DMS 273 treated with DMSO at 0.1 percent for 48 hours (cell line): ENCODE data around the gene ARID1A.
"Not testable (repeated sequence)": the region's sequence is repeated elsewhere in the genome, so short reads cannot be mapped to it uniquely, and the experiment has no call there.

ENCODE experiments used
- DNase-seq: peaks from one replicate; lab custom pipeline; 2025; lab: John Stamatoyannopoulos, UW

Gene ARID1A

DNA sequence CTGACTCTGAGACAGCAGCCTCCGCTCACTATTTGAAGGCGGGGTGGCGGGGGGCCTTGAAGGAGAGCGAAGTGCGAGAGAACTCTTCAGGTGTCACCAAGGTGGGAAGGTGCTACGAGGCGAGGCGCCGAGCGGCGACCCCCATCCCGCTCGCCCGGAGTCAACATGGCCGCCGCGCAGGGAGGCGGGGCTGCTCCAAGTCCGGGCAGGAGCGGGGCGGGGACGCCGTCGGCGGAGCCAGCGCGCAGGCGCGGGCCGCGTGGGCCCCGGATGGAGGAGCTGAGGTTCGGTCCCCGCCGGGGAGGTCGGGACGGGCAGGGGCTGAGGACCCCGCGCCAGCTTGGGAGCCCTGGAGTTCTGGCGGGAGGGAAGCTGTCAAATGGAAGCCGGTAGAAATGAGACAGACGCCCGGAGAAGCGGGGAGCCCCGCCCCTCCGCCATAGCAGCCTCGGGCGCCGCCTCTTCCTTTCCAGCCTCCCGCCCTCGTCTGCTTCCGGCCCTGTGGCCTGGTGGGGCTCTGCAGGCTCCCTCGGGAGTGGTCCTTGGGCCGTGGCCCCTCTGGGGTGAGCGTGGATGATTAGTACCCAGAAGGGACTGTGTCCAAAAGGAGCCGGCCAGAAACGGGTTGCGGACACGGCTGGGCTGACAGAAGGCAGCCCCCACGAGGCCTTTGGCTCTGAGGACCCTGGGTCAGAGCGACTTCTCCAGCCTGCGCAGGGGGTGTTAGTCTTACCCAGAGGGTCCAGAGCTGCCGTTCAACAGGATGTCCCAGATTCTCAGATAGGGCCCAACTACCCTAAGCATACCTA, 92.1 kb downstream of the ARID1A start, which contains the start of gene PIGV:
Gene PIGV (plus strand): TSS at position 245 of the 809 bp plus-strand sequence. CDS start 2,866 bp downstream, outside the sequence.
- DNase-seq = peak; percentile 52

DNA sequence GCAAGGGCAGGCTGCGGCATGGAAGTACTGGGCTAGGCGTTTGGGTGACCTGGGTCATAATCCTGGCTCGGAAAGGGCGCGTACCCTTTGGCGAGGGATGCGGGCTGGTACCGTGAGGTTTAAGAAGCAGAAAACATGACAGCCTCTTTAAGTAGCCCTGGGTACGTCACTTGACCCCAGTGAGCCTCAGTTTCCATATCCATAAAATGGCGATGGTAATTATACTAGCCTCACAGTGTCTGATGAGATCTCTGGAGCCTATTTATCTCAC, 92.6 kb downstream of the ARID1A start:
- no peak for DNase-seq

DNA sequence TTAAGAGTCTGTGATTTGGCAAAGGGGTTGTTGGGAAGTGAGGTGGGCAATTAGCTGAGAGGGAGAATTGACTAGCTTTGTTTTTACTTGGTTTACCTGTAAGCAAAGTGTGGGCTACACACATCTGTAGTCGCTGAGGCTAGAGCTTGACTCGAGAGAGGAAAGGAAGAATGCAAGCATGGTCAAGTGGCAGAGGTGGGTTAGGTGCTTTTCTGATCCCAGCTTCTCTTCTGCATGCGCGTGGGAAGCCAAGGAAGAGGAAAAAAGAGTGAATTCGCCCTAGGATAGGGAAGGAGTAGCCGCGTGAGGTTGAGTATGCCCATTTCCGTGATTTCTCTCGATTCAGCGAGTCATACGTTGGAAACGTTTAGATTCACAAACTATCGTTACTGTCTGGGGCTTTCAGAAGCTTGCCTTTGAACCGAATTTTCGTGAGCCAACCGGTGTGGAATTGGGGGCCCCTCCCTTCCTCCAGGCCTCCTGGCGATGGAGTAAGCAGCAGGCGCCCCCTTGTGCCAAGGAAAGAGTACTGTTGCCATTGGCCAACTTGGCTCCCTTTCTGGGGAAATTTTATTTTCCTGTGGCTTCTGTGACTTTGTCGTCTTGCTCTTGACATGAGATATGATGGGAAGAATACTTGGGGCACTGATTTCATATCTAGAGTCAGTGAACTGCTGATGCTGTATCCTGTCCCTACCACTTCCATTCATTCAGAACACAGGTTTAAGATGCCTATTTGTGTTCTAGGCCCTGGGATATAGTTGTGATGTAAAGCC, 93.2 kb downstream of the ARID1A start:
- DNase-seq = peak; percentile 81

DNA sequence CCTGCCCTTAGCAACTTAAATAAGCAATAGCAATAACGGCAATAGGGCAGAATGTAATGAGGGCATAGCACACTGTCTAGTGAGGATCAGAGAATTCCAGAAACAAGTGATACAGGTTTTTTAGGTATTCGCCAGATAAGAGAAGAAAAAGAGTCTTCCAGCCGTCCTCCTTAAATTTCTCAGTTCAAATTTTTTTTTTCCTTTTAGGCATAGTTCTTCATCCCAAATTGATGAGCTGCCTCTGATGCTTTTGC, 93.7 kb downstream of the ARID1A start:
- no peak for DNase-seq

DNA sequence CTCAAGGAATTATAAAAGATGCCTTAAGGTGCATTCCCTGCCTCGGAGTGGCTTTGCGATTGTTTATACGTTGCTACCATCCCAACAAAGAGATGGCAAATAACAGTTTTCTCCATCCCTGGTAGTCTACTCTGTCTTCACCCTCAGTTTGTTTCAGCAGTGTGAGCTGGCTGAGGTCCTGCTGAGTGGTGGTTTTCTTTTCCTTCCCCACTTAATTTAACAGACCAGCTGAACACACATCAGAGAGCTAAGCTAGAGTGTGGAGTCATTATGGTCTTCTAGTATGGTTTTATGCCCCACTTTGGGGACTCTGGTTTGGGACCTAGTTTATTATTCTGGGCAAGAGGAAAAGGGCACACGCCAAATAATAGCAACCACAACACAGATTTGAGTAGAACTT, 94.1 kb downstream of the ARID1A start:
- no peak for DNase-seq

DNA sequence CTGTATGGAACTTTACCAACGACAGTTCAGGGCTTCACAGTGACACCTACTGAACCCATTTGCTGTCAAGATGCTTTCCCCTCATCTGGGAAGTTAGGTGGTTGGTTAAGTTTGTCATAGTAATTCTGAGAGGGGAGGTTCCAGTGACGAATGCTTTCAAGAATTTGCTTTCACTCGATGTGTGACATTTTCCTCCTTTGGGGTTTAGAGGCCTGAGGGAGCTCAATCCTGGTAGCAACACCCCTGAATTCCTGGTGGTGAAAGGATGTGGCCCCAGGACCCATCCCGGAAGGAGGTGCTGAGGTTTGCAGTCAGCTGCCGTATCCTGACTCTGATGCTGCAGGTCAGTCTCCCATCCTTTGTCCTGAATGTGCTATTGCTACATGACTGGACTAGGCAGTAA, 94.7 kb downstream of the ARID1A start:
- DNase-seq = no peak

DNA sequence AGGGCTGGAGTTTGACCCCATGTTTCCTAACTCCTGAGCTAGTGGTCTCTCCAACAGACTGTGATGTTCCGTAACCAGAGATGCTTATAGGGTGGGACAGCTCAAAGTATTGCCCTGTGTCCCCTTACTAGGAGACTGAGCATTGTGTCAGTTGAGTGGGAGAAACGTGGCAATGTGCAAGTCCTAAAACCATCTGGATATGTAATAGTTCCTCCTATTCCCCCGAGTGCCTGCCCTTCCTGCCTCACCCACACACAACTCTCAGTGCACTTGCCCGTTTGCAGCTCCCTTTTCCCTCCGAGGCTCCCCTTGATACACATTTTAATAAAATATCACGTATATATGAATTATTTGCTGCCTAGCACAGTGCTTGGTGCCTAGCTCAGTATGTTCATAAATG, 95.3 kb downstream of the ARID1A start:
- DNase-seq = no peak

DNA sequence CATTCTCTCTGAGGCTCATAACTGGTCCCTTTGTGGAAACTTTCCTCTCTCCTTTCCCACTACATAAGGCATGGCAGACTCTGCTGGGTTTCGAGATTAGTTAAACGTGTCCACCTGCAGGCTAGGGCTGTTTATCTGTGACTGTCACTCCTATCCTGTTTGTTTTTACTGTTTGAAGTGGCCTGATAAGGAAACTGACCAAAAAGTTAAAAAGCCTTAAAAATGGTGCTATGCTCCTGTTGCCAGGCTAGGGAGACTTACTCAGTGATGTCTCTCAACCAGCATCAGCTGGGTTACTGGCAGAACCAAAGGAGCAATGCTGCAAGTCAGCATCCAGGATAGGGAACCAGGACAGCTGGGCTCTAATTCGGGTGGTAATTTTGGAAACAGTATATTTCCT, 95.8 kb downstream of the ARID1A start:
- no peak for DNase-seq

DNA sequence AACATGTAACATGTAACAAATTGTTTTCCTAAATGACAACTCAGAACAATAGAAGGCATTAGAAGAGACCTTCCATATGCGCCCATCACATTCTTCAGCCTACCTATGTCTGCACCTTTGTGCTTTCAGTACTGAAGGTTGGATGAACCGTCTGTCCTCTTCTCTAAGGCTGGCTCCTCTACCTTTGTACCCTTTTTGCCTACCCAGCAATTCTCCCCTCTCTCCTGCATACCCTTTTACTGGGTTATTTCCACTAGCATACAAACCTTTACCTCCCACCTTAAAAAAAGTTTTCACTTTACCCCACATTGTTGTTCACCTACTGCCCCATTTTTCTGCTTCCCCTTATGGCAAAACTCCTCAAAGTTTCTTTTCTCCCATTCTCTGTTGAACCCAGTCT, 97.1 kb downstream of the ARID1A start:
- no peak for DNase-seq

DNA sequence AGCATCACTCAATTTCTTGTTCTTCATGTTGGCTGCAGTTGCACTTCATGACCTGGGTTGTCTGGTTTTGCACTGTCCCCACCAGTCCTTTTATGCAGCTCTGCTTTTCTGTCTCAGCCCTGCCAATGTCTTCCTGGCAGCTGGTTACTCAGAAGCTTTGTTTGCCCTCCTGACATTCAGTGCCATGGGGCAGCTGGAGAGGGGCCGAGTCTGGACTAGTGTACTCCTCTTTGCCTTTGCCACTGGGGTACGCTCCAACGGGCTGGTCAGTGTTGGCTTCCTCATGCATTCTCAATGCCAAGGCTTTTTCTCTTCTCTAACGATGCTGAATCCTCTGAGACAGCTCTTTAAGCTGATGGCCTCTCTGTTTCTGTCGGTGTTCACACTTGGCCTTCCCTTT, 98.6 kb downstream of the ARID1A start:
- no peak for DNase-seq

DNA sequence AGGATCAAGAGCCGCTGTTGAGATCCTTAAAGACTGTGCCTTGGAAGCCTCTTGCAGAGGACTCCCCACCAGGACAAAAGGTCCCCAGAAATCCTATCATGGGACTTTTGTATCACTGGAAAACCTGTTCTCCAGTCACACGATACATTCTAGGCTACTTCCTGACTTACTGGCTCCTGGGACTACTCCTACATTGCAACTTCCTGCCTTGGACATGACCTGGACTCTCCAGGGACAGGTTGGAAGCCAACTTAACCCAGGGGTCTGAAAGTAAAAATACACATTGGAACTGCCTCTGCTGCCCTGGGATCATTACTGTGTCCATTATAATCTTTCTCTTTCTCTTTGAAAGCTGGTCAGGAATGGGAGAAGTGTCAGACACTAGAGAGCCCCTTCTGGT, 101.8 kb downstream of the ARID1A start:
- DNase-seq = no peak

DNA sequence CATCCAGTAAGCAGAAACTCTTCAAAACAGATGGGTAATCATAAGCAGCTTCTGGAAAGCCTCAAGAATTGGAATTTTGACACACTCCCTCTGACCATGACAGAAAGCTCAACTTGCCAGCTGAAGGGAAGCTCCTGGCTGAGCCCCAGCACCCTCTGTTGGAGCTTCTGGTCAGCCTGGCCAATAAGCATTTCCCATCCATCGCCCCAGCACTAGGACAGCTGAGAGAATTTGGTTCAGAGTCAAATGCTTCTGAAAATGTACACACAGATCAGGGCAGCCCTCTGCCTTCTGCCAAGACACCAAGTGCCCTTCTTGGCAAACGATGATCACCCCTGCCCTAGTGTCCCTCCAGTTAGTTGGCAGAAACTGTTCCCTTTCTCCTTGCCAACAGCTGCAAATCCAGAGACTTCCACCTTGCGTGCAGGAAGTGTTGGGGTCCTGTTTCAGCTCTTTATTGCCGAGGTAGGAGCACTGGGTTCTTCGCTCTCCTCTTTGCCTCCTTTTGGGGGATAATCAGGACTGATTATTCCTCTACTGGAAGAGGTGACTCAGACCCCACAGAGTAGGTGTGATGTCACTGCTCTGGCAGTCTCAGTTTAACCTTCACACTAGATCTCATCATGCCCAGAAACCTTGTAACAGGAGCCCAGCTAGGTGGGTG, 103.8 kb downstream of the ARID1A start:
- DNase-seq = no peak

DNA sequence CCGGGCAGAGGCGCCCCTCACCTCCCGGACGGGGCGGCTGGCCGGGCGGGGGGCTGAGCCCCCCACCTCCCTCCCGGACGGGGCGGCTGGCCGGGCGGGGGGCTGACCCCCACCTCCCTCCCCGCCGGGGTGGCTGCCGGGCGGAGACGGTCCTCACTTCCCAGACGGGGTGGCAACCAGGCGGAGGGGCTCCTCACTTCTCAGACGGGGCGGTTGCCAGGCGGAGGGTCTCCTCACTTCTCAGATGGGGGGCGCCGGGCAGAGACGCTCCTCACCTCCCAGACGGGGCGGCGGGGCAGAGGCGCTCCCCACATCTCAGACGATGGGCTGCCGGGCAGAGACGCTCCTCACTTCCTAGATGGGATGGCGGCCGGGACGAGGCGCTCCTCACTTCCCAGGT, 108.1 kb downstream of the ARID1A start:
- DNase-seq = not testable (repeated sequence)

DNA sequence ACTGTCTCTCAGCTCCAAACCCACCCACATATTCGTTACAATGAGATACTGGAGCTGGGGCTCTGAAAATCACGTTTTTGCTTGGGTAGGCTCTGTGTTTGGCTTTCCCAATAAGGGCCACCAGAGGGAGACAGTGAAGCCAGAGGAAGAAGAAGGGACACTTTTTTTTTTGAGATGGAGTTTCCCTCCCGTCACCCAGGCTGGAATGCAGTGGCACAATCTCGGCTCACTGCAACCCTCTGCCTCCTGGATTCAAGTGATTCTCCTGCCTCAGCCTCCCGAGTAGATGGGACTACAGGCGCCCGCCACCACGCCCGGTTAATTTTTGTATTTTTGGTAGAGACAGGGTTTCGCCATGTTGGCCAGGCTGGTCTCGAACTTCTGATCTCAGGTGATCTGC, 114.3 kb downstream of the ARID1A start:
- DNase-seq = peak; percentile 27

DNA sequence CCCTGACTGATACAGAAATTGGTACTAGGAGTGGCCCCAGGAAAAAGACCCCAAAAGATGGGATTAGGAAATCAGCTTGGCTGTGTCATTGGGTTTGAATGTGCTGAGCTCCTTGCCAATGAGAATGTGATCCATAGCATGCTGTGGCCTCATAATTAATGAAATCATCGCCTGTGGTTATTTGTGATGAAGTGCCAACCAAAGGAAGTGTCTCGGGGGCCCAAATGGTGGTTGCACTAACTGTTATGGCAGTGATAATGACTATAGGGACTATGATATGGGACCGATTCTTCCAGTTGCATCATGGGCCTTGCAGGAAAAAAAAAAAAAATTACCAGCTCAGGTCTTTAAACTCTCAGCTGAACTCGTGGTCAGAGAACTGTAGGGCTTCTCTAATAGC, 115.2 kb downstream of the ARID1A start:
- DNase-seq = no peak

DNA sequence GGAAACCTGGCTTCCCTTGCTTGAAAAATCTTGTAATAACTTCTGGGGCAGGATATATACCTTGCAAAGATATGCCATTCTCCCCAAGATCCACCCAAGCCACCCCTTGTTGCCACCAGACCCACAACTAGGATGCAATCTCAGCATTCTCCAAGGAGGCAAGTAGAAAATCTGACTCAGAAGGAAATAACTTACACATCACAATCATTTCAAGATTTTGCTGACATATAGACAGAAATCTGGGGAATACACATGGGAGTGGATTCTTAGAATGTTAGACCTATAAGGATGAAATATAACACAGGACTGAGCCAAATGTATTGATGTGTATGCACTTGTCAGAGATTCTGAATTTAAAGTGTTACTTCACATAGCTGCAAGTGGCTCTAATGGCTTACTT, 115.9 kb downstream of the ARID1A start:
- no peak for DNase-seq

DNA sequence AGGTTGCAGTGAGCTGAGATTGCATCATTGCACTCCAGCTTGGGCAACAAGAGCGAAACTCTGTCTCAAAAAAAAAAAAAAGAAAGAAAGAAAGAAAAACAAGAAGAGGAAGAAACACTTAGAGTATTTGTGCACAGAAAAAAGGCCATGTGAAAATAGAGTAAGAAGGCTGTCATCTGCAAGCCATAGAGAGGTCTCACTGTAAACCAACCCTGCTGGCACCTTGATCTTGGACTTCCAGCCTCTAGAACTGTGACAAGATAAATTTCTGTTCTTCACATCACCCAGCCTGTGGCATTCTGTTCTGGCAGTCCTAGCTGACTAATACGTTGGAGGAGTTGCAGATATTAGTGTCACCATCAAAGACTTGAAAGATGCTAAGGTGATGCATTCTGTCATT, 118.6 kb downstream of the ARID1A start:
- no peak for DNase-seq

DNA sequence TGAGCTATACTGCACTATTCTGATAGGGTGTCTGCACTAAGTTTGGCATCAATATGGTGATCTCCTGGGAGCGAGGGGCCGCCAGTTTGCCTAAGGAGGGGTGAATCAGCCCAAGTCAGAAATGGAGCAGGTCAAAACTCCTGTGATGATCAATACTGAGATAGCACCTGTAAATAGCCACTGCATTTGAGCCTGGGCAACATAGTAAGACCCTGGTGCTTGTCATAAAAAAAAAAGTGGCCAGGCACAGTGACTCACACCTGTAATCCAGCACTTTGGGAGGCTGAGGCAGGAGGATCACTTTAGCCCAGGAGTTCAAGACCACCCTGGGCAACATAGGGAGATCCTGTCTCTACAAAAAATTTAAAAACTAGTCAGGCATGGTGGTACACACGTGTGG, 119.1 kb downstream of the ARID1A start:
- DNase-seq = no peak

DNA sequence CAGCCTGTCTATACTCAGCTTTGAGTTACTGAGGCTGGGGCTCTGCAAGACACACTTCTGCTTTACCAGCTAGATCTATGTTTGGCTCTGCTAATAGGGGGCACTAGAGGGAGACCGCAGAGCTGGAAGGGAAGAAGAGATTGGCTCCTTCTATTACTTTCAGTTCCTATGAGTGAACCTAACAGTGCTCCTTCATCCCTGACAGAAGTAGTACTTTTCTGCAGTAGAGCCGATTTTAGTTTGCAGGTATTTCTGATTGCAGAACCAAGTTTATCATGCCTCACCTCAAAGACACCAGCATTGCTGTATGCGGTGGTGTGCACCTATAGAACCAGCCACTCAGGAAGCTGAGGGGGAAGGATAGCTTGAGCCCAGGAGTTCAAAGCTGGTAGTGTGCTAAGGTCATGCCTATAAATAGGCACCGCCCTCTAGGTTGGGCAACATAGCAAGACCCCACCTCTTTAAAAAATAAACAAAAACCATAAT, 125.0 kb downstream of the ARID1A start:
- DNase-seq = no peak

DNA sequence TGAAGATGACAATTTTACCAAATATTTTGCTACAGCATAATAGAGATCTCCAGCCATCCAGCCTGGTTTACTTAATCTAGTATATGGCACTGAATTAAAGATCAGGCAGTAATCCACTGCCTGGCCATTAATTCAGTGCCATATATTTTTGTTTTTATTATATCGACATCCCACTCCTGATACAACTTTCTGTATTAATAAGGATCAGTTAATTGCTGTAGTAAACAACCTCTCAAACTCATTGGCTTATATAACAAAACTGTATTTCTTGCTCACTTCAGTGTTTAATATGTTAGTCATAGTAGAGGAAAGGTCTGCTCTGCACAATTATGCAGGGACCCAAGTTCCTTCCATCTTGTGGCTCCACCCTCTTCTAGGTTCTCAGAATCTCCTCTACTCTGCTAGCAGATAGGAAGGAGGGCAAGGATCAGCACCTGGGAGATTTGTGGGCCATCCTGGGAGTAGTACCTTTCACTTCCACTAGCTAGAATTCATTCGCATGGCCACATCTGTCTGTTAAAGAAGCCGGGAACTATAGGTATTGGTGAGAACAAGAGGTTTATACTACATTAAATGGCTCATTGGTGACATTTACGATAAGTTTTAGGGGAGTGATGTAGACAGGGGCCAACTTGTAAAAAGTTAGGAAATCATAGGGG, 127.1 kb downstream of the ARID1A start:
- DNase-seq = no peak

DNA sequence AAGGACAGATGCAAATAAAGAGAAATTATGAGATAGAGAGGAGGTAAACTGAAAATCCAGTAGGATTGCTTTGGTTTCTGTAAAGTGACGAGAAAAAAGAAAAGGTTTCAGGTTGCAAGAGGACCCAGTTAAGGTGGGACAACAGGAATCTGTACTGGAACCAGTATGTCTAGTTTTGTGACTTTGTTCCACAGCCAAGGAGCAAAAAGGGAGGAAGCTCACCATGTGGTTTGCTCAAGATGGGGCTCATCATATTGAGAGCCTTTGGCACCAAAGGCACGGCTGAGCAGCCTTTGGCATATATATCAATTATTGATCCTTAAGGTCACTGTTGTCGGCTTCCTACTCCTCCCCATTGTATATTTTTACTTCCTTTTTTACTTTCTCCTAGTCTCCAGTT, 128.9 kb downstream of the ARID1A start:
- DNase-seq = no peak

DNA sequence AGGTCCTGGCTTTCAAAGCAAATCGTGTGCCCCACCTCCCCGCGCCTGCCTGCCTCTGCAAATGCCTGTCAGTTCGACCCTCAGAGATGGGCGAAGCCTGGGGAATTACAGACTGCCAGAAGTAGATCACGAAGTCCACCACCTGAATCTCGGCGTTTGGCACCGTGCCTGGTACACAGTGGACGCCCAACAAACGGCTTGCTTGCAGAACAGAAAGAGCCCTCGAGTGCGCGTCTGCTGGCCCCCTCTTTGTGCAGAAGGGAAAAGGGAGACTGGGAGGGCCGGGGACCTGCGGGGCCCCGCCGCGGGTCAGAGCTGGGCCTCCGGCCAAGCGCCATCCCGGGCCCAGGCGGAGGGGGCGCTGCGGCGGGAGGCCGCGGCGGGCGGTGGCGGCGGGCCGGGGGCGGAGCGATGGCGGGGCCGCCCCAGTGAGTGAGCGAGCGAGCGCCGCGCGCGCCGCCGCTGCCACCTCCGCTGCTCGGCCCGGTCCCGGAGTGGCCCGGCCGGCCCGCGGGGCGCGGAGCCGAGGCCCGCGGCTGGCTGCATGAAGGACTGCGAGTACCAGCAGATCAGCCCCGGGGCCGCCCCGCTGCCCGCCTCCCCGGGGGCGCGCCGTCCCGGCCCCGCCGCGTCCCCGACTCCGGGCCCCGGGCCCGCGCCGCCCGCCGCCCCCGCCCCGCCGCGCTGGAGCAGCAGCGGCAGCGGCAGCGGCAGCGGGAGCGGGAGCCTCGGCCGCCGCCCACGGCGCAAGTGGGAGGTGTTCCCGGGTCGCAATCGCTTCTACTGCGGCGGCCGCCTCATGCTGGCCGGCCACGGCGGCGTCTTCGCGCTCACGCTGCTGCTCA, 130.7 kb downstream of the ARID1A start, which contains the start of gene ZDHHC18:
Gene ZDHHC18 (plus strand): TSS at position 428 of the 845 bp plus-strand sequence. CDS start 117 bp downstream, at position 545.
- DNase-seq = no peak
